ENCODE measurements around the gene INHA. TPM values are rescaled to one million over a fixed set of nuclear protein-coding genes. Genes with fewer than 3 reads are reported as not detected.

Gene INHA
- polyA plus RNA-seq, 1 of the 3 experiments (the other 2 are of a cell fraction): 1.2 TPM

DNA sequence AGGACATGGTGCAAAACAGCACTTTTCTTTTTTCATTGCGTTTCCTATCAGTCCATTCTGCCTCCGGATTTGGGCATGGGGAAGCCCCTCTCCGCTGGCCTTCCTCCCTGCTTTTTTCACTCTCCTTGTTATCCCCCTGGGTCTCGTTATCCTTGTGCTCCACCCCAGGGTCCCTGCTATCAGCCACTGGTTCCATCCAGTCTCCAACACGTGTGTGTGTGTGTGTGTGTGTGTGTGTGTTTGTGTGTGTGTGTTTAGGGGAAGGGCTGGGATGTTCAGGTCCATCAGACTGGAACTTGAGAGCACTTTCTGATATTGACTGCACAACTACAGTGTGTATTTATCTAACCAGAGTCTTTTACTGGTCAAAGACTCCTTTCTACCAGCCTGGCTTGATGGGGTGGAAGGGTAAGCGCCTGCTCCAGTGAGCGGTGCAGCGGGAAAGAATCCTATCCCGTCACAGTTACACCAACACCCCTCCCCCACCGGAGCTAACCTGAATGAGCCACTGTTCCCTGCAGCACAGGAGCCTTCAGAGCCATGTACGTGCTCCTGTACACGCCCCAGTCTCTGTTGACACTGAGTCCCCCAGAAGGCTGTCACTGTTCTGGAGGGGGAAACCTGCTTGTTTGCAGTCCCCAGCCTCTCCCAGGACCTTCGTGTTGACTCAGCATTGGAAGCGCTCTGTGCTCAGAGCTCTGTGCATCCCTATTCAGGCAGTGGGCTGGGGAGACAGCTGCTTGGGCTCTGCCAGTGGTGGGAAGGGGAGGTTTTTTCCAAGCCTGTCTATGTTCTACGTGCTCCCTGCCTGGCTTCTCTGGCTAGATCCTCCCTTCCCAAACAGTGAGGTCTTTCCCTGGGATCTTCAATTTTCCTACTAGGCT is 4.6 kb downstream of the INHA start:
- no peaks in the 10 kb centered on the region for H3K36me3 ChIP-seq (replicated peaks in 1 of 2; ENCODE audit: control insufficient read depth in 1 of 2, insufficient read depth in 2 of 2, low read length in 1 of 2)
- H3K9ac ChIP-seq: no peak overlapping the region
- no peak for DNase-seq
- no peak overlapping the region for H3K4me2 ChIP-seq
- H3F3A ChIP-seq (replicated peaks; ENCODE audit: insufficient read depth): peaks cover 6% of the 10 kb centered on the region
- H3K9me2 ChIP-seq: no peaks in the 10 kb centered on the region
- ChIA-PET CTCF (interaction anchor here (0.6 to 1.6 kb wide), 12 partner anchors 14 to 174 kb away, joined by 3 to 6 read pairs (median 4); partner anchors contain the start of genes CHPF and STK11IP), POLR2A (interaction anchor here (0.9 to 1.0 kb wide), 2 partner anchors 20 to 21 kb away, joined by 3 read pairs; partner anchors contain the start of gene STK11IP)
- peaks cover under 1 to 8% of the 10 kb centered on the region in 2 experiments; a peak in 1 of 4 replicates for H3K4me1 ChIP-seq (ENCODE audit: control insufficient read depth in 1 of 2, insufficient read depth in 2 of 2, low read depth in 1 of 2, low read length in 1 of 2)
- no peak overlapping the region for H3K4me3 ChIP-seq (ENCODE audit: low read depth in 2 of 2, low read length in 1 of 2)
- no peak overlapping the region for H3K27ac ChIP-seq (ENCODE audit: low read depth in 2 of 2, low read length in 1 of 2)
- no peaks in the 10 kb centered on the region for H4K20me1 ChIP-seq (ENCODE audit: insufficient read depth)
- no peak for TF ChIP-seq EZH2phosphoT487 (IDR thresholded peaks at IDR 0.05; ENCODE audit: borderline replicate concordance, low read depth)
- no peak for TF ChIP-seq TAF1 (IDR thresholded peaks at IDR 0.05; ENCODE audit: borderline replicate concordance, low read depth, low read length)
- no peak for TF ChIP-seq FOXJ3 (CRISPR knock-in tag; IDR thresholded peaks at IDR 0.05)
- no peak for TF ChIP-seq FOSL2 (IDR thresholded peaks at IDR 0.05; ENCODE audit: borderline replicate concordance, low read depth)
- TF ChIP-seq YY1 (IDR thresholded peaks at IDR 0.05; ENCODE audit: low read depth): no peak
- TF ChIP-seq, protein P1, sequence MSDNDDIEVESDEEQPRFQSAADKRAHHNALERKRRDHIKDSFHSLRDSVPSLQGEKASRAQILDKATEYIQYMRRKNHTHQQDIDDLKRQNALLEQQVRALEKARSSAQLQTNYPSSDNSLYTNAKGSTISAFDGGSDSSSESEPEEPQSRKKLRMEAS (IDR thresholded peaks at IDR 0.05; ENCODE audit: low read depth): no peak
- TF ChIP-seq ELF1 (IDR thresholded peaks at IDR 0.05): no peak
- TF ChIP-seq SIN3A (IDR thresholded peaks at IDR 0.05; ENCODE audit: borderline replicate concordance, low read depth, low read length): no peak
- TF ChIP-seq, protein P2, sequence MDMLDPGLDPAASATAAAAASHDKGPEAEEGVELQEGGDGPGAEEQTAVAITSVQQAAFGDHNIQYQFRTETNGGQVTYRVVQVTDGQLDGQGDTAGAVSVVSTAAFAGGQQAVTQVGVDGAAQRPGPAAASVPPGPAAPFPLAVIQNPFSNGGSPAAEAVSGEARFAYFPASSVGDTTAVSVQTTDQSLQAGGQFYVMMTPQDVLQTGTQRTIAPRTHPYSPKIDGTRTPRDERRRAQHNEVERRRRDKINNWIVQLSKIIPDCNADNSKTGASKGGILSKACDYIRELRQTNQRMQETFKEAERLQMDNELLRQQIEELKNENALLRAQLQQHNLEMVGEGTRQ (IDR thresholded peaks at IDR 0.05; ENCODE audit: borderline replicate concordance, low read depth, low read length): no peak
- TF ChIP-seq FOXM1 (IDR thresholded peaks at IDR 0.05; ENCODE audit: low read depth): no peak
- no peak for TF ChIP-seq EP300 (IDR thresholded peaks at IDR 0.05; ENCODE audit: borderline replicate concordance in 1 of 2, low read depth in 1 of 2, low read length in 1 of 2)
- no peak for TF ChIP-seq GATA2 (CRISPR knock-in tag; IDR thresholded peaks at IDR 0.05)
- TF ChIP-seq NRF1 (IDR thresholded peaks at IDR 0.05; ENCODE audit: low read depth, low read length): no peak
- TF ChIP-seq NFIC (IDR thresholded peaks at IDR 0.05; ENCODE audit: borderline replicate concordance): no peak
- TF ChIP-seq POLR2AphosphoS5 (IDR thresholded peaks at IDR 0.05; ENCODE audit: low read depth, low read length): no peak
- WGBS (ENCODE audit: low lambda C conversion rate): 59% methylated on average over 13 of the region's 15 CpGs
- H3K27me3 ChIP-seq (ENCODE audit: insufficient read depth): peaks cover 7% of the 10 kb centered on the region; the same call in 1 of the 2 replicates
- no peak overlapping the region for H2AFZ ChIP-seq (ENCODE audit: low read depth)
- H3K79me2 ChIP-seq (ENCODE audit: insufficient read depth): no peaks in the 10 kb centered on the region
- no peaks in the 10 kb centered on the region for H3K9me3 ChIP-seq
